ENCODE data around the gene GPR85. TPM values are rescaled to one million over a fixed set of nuclear protein-coding genes. Genes with fewer than 3 reads are reported as not detected.

GPR85 gene
- total RNA-seq, 1 experiment from 2014 or later: 7.1 TPM

GRCh38 chr7:113094517-113095249 is 8.1 kb upstream of the GPR85 start:
- H3K27me3 ChIP-seq (replicated peaks): no peaks in the 10 kb centered on the region; the same call in 1 of the 2 replicates
- H3K27ac ChIP-seq: no peak overlapping the region
- H3K36me3 ChIP-seq: no peaks in the 10 kb centered on the region
- peaks cover 7% of the 10 kb centered on the region for H3K4me1 ChIP-seq (replicated peaks)
- DNase-seq (ENCODE audit: low read depth in 1 of 2, low spot score in 2 of 2): no peak
- no peaks in the 10 kb centered on the region for H3K9me3 ChIP-seq (replicated peaks)
- no peak overlapping the region for H3K4me3 ChIP-seq

DNA sequence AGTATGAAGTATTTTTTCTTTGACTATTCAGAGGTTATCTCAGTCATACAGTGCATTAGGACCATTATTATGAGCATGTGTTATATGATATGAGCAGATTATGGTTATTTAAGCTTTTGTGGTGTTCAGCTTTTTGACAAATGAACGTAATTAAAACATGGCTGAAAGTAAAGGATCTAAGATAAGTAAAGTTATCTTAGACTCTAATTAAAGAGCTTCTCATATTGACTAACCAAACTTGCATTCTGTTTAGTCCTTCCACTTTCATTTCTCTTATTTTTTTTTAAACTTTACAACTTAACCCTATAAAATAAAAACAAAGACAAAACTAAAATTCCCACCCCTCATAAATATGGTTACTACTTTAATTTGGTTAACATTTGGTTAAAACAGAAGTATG is 6.9 kb upstream of the GPR85 start:
- H3K27me3 ChIP-seq (replicated peaks): no peaks in the 10 kb centered on the region; the same call in 1 of the 2 replicates
- H3K27ac ChIP-seq: no peak overlapping the region
- no peaks in the 10 kb centered on the region for H3K36me3 ChIP-seq
- no peaks in the 10 kb centered on the region for H3K4me1 ChIP-seq (replicated peaks)
- DNase-seq (ENCODE audit: low read depth in 1 of 2, low spot score in 2 of 2): no peak
- H3K9me3 ChIP-seq (replicated peaks): no peaks in the 10 kb centered on the region
- no peak overlapping the region for H3K4me3 ChIP-seq

DNA sequence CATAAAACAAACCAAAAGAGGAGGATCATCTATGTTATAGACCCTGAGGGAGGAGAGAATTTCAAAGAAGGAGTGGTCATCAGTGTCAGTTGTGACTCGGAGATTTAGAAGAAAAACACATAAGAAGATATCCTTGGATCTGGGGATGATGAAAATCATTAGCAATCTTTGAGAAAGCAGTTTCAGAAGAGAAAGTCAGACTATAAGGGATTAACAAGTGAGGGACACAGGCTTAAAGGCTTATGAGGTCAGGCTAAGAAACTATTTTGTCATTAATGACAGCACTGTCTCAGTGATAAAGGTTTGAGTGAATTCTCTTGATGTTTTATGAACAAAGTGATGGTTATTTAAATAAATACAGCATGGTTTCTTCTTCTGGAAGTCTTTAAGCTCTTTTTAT is 6.1 kb upstream of the GPR85 start:
- H3K4me3 ChIP-seq: no peak overlapping the region
- DNase-seq (ENCODE audit: low read depth in 1 of 2, low spot score in 2 of 2): no peak

GRCh38 chr7:113087071-113087998 is 708 bp upstream of the GPR85 start:
- no peaks in the 10 kb centered on the region for H3K27me3 ChIP-seq (replicated peaks)
- no peaks in the 10 kb centered on the region for H3K9me3 ChIP-seq (replicated peaks)
- H3K4me3 ChIP-seq: peak overlapping the region; percentile 57
- no peaks in the 10 kb centered on the region for H3K36me3 ChIP-seq
- peaks cover 12% of the 10 kb centered on the region for H3K4me1 ChIP-seq (replicated peaks)
- DNase-seq (ENCODE audit: low read depth in 1 of 2, low spot score in 2 of 2): peak; percentile 73 to 94
- H3K27ac ChIP-seq: peak overlapping the region; percentile 97

More for the DNA sequence above, 6.1 kb upstream of the GPR85 start:
- Histone ChIP-seq H3K9me3 (replicated peaks) (no peaks in the 10 kb centered on the region), H3K36me3 (no peaks in the 10 kb centered on the region), H3K4me1 (replicated peaks) (peaks cover 6% of the 10 kb centered on the region), H3K27me3 (replicated peaks) (no peaks in the 10 kb centered on the region; the same call in 1 of the 2 replicates), H3K27ac (no peak overlapping the region)

GRCh38 chr7:113085781-113086390 is 741 bp downstream of the GPR85 start:
- Histone ChIP-seq H3K4me1 (replicated peaks) (peaks cover 12% of the 10 kb centered on the region), H3K4me3 (peak overlapping the region; percentile 57), H3K9me3 (replicated peaks) (no peaks in the 10 kb centered on the region), H3K27ac (no peak overlapping the region), H3K27me3 (replicated peaks) (no peaks in the 10 kb centered on the region), H3K36me3 (no peaks in the 10 kb centered on the region)
- DNase-seq (ENCODE audit: low read depth in 1 of 2, low spot score in 2 of 2): no peak

GRCh38 chr7:113084496-113085172 is 2.0 kb downstream of the GPR85 start:
- Histone ChIP-seq H3K36me3 (no peaks in the 10 kb centered on the region), H3K9me3 (replicated peaks) (no peaks in the 10 kb centered on the region), H3K4me3 (no peak overlapping the region), H3K27me3 (replicated peaks) (no peaks in the 10 kb centered on the region), H3K4me1 (replicated peaks) (peaks cover 12% of the 10 kb centered on the region), H3K27ac (no peak overlapping the region)
- no peak for DNase-seq (ENCODE audit: low read depth in 1 of 2, low spot score in 2 of 2)

GRCh38 chr7:113083816-113084495 is 2.7 kb downstream of the GPR85 start:
- no peak overlapping the region for H3K4me3 ChIP-seq
- H3K4me1 ChIP-seq (replicated peaks): peaks cover 12% of the 10 kb centered on the region
- H3K27me3 ChIP-seq (replicated peaks): no peaks in the 10 kb centered on the region
- DNase-seq (ENCODE audit: low read depth in 1 of 2, low spot score in 2 of 2): no peak
- H3K27ac ChIP-seq: no peak overlapping the region
- no peaks in the 10 kb centered on the region for H3K36me3 ChIP-seq
- no peaks in the 10 kb centered on the region for H3K9me3 ChIP-seq (replicated peaks)

DNA sequence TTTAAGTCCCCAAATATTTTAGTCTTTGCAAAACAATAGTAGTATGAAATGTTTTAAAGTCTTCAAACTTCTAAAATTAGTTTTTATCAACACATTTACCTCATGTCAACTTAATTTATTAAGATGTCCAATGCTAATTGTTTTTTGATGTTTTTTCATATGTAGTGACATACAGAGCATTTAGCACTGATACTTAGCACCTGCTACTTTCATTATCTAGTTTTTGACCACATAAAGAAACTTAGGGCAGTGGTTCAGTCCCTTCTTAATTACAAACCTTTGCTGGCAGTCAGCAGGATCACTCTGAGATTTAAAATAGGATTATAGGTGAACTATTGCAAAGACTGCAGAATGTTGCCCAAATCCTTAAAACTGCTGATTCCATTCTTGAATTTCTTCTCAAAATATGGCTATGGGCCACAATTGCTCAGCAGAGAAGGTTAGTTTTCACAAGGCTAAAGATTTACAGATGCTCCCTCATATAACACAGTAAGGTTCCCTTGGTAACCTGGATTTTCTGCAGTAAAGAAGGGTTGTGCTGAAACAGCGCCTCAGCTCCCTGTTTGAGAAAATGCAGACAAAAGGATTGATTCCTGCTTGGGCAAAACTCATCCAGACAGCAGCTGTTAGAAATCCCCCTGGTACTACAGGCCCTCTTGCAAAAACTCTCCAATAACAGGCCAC is 3.4 kb downstream of the GPR85 start:
- Histone ChIP-seq H3K27ac (no peak overlapping the region), H3K4me3 (no peak overlapping the region), H3K9me3 (replicated peaks) (no peaks in the 10 kb centered on the region), H3K36me3 (no peaks in the 10 kb centered on the region), H3K4me1 (replicated peaks) (peaks cover 11% of the 10 kb centered on the region), H3K27me3 (replicated peaks) (no peaks in the 10 kb centered on the region)
- DNase-seq (ENCODE audit: low read depth in 1 of 2, low spot score in 2 of 2): no peak

GRCh38 chr7:113078331-113078730 is 8.3 kb downstream of the GPR85 start:
- DNase-seq (ENCODE audit: low read depth in 1 of 2, low spot score in 2 of 2): no peak
- Histone ChIP-seq H3K36me3 (no peaks in the 10 kb centered on the region), H3K27ac (no peak overlapping the region), H3K9me3 (replicated peaks) (no peaks in the 10 kb centered on the region), H3K27me3 (replicated peaks) (no peaks in the 10 kb centered on the region), H3K4me3 (no peak overlapping the region), H3K4me1 (replicated peaks) (no peaks in the 10 kb centered on the region)

DNA sequence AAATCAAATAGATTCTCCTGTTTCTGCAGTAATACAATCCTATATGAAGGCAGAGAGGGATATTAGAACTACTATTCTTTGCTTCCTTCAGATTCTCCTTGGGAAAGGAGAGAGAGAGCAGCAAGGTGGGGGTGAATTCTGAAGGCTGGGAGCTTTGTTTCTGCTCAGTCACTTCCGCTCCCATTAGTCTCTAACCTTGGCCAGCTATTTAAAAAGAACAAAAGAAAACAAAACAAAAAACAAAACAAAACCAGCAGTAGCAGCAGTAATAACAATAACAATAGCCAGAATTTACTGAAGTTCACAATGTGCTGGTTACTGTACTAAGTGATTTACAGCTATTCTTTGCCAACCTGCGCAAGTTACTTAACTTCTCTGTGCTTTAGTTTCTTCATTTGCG is 9.9 kb downstream of the GPR85 start:
- peak in 1 of 2 experiments; percentile 17 for DNase-seq (ENCODE audit: low read depth in 1 of 2, low spot score in 2 of 2)
- Histone ChIP-seq H3K4me3 (no peak overlapping the region), H3K36me3 (no peaks in the 10 kb centered on the region), H3K9me3 (replicated peaks) (no peaks in the 10 kb centered on the region), H3K27me3 (replicated peaks) (no peaks in the 10 kb centered on the region; the same call in 1 of the 2 replicates), H3K27ac (no peak overlapping the region), H3K4me1 (replicated peaks) (no peaks in the 10 kb centered on the region)

DNA sequence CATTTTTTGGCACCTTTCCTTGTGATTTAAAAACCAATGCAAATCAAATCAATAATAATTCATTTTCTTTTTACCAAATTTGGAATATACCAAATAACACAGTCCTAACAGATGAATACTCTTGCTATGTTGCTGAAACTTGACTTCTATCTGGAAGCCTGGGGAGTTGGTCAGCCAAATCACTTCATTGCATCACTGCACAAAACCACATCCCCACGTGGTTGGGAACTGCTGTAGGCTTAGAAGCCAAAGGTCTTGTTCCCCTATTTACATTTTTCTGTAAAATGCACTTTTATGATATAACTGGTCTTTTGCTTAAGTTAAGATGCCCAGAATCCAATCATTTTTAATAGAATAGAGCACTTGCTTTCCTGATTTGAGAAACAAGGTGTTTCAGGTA is 15.2 kb downstream of the GPR85 start:
- no peak for DNase-seq (ENCODE audit: low read depth in 1 of 2, low spot score in 2 of 2)

GRCh38 chr7:113062499-113062898 is 24.1 kb downstream of the GPR85 start:
- H3K27me3 ChIP-seq (replicated peaks): no peaks in the 10 kb centered on the region
- no peak overlapping the region for H3K4me3 ChIP-seq
- DNase-seq (ENCODE audit: low read depth in 1 of 2, low spot score in 2 of 2): no peak

More for the DNA sequence above, 15.2 kb downstream of the GPR85 start:
- Histone ChIP-seq H3K4me1 (replicated peaks) (no peaks in the 10 kb centered on the region), H3K27ac (no peak overlapping the region), H3K9me3 (replicated peaks) (no peaks in the 10 kb centered on the region), H3K4me3 (no peak overlapping the region), H3K27me3 (replicated peaks) (no peaks in the 10 kb centered on the region; the same call in 1 of the 2 replicates), H3K36me3 (no peaks in the 10 kb centered on the region)

More at GRCh38 chr7:113062499-113062898, 24.1 kb downstream of the GPR85 start:
- no peaks in the 10 kb centered on the region for H3K36me3 ChIP-seq
- no peak overlapping the region for H3K27ac ChIP-seq
- no peaks in the 10 kb centered on the region for H3K9me3 ChIP-seq (replicated peaks)
- H3K4me1 ChIP-seq (replicated peaks): no peaks in the 10 kb centered on the region
